ENCODE results near the gene SMAD3.

GRCh38 chr15:67135494-67135893 lies 70.1 kb downstream of the SMAD3 start:
- TF ChIP-seq, protein P1, sequence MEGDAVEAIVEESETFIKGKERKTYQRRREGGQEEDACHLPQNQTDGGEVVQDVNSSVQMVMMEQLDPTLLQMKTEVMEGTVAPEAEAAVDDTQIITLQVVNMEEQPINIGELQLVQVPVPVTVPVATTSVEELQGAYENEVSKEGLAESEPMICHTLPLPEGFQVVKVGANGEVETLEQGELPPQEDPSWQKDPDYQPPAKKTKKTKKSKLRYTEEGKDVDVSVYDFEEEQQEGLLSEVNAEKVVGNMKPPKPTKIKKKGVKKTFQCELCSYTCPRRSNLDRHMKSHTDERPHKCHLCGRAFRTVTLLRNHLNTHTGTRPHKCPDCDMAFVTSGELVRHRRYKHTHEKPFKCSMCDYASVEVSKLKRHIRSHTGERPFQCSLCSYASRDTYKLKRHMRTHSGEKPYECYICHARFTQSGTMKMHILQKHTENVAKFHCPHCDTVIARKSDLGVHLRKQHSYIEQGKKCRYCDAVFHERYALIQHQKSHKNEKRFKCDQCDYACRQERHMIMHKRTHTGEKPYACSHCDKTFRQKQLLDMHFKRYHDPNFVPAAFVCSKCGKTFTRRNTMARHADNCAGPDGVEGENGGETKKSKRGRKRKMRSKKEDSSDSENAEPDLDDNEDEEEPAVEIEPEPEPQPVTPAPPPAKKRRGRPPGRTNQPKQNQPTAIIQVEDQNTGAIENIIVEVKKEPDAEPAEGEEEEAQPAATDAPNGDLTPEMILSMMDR (conservative IDR thresholded peaks at IDR 0.05; ENCODE audit: low read length) = 0 out of 2 replicates have a peak, but pooled peaks have one; percentile 17
- TF ChIP-seq EZH2phosphoT487 (IDR thresholded peaks at IDR 0.05; ENCODE audit: borderline replicate concordance, low read depth, low read length) = no peak
